Mucosa of stomach (tissue), 1 donor: ENCODE results near the gene CYP3A7.
"Not testable (repeated sequence)": the region's sequence is repeated elsewhere in the genome, so short reads cannot be mapped to it uniquely, and the experiment has no call there.

Experiments used
- H3K27me3 ChIP-seq: one replicate; pipeline ENCODE4 v1.7.0; 2013; ENCODE audit warnings: mild to moderate bottlenecking, low read length; ENCODE audit not compliant: control insufficient read depth, insufficient read depth
- H3K36me3 ChIP-seq: one replicate; pipeline ENCODE4 v1.7.0; 2013; ENCODE audit warnings: low read length; ENCODE audit not compliant: control insufficient read depth, insufficient read depth
- H3K4me1 ChIP-seq: one replicate; pipeline ENCODE4 v1.7.0; 2013; ENCODE audit warnings: mild to moderate bottlenecking, low read length; ENCODE audit not compliant: control insufficient read depth, insufficient read depth
- H3K4me3 ChIP-seq: one replicate; pipeline ENCODE4 v1.7.0; 2013; ENCODE audit warnings: low read length
- H3K9ac ChIP-seq: one replicate; pipeline ENCODE4 v1.7.0; 2013; ENCODE audit warnings: mild to moderate bottlenecking, low read length, moderate library complexity
- H3K9me3 ChIP-seq: one replicate; pipeline ENCODE4 v1.7.0; 2013; ENCODE audit warnings: mild to moderate bottlenecking, low read length, moderate library complexity; ENCODE audit not compliant: control insufficient read depth
- donor health status: Pancreatic carcinoma.

The CYP3A7 gene

DNA sequence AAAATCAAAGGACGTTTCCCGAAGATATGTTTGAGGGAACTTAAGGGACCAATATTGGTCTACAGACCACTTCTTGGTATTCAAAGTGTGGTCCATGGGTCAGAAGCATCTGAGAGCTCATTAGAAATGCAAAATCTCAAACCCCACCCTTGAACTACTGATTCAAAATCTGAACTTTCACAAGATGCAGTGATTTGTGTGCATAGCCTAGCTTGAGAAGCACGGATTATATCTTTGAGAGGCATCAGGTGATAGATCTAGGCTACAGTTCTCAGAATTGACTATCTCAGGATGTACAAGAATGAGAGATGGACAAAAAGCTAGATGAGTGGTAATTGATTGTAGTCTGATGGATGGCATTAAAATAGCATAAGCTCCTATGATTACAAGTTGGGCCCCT, 29.5 kb upstream of the CYP3A7 start:
- no peak overlapping the region for H3K9ac ChIP-seq
- no peaks in the 10 kb centered on the region for H3K27me3 ChIP-seq
- H3K9me3 ChIP-seq = no peaks in the 10 kb centered on the region
- no peaks in the 10 kb centered on the region for H3K4me1 ChIP-seq
- no peak overlapping the region for H3K4me3 ChIP-seq
- no peaks in the 10 kb centered on the region for H3K36me3 ChIP-seq

DNA sequence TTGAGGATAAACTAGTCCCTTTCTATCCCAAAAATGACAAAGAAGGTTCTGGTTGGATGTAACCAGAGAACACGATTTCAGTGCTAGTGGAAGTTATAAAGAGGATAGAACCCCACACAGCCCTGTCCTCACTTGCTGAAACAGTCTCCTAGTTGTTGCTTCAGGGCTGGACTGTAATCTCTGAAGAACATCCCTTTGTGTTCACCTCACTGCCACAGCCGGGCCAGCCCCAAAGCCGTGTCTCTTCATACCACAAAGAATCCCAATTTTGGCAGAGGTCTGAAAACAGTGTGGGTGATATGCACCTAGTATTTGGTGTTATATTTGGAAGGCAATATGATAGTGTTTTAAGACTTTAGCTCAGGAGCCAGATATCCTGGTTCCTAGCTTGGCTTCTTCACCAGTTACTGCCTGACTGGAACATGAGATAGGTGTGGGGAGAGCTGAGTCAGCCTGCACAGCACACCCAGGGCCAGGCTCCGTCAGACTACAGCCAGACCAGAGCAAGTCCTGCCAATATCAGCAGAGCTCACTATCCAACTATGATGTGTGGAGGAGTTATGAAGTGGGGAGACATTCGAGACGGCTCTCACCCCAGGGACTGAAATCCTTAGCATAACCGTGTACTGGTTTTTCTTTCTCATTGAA, 27.8 kb upstream of the CYP3A7 start:
- H3K4me3 ChIP-seq = no peak overlapping the region
- no peaks in the 10 kb centered on the region for H3K36me3 ChIP-seq
- no peaks in the 10 kb centered on the region for H3K4me1 ChIP-seq
- H3K27me3 ChIP-seq = no peaks in the 10 kb centered on the region
- H3K9me3 ChIP-seq = no peaks in the 10 kb centered on the region
- H3K9ac ChIP-seq = no peak overlapping the region

DNA sequence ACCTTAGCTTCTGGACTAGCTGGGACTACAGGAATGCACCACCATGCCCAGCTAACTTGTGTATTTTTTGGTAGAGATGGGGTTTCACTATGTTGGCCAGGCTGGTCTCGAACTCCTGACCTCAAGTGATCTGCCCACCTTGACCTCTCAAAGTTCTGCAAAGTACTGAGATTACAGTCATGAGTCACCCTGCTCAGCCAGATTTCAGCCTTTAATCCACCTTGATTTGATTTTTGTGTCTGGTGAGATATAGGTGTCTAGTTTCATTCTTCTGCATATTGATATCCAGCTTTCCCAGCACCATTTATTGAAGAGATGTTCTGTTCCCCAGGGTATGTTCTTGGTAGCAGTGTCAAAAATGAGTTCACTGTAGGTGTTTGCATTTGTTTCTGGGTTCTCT, 20.1 kb upstream of the CYP3A7 start:
- Histone ChIP-seq H3K4me3 (no peak overlapping the region), H3K9me3 (no peaks in the 10 kb centered on the region), H3K27me3 (no peaks in the 10 kb centered on the region), H3K4me1 (peaks cover 25% of the 10 kb centered on the region), H3K36me3 (no peaks in the 10 kb centered on the region), H3K9ac (no peak overlapping the region)

DNA sequence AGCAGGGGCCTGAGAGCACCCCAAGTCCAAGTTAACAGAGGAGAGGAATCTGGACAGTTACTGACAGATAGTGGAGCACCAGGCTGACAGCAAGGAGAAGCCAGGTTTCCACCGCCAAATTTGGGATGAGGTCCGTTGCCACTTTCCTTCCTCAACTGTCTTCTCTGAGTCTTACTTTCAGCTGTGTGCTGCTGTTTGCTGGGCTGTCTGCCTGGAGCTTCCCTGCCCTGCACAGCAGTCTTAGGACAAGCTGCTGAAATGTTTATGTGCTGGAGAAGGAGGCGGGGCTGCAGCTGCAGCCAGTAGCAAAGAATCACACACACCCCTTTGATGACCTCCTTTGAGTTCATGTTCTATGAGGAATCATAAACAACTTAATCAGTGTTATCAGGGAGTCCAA, 17.4 kb upstream of the CYP3A7 start:
- no peak overlapping the region for H3K4me3 ChIP-seq
- no peaks in the 10 kb centered on the region for H3K36me3 ChIP-seq
- no peaks in the 10 kb centered on the region for H3K27me3 ChIP-seq
- H3K9me3 ChIP-seq = no peaks in the 10 kb centered on the region
- peaks cover 25% of the 10 kb centered on the region for H3K4me1 ChIP-seq
- peak overlapping the region; percentile 56 for H3K9ac ChIP-seq

DNA sequence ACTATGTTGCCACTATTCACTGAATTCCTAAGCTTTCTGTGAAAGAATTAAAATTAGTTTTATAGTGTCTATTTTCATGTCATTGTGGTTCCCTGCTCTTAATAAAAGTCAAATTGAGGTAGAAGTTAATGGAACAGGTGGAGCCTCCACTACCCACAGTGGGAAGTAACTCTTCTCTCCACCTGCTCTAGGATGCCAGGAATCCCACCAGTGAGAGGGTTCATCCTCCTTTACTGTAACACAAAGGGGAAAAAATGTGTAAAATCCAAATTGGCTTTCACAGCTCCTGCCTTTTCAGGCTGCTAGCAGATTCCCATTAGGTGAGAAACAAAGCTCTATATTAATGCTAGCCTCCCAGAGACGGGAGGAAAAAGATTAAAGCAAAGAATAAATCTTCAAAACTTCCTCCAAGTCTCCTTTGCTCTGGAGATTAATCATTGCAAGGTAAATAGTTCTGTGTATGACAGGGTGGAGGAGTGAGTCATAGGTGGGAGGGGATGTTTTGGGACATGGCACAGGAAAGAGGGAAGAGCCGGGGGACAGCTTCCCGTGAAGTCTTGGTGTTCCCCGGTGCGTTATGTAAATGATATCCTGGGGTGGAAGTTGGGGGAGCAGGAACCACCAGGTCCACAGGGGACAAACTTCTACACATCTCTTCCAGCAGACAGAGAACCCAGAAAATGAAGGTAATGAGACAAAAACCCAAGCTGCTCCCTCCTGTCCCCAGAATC, 16.5 kb upstream of the CYP3A7 start:
- not testable (repeated sequence) for H3K4me3 ChIP-seq, H3K27me3 ChIP-seq, H3K36me3 ChIP-seq, H3K9me3 ChIP-seq
- H3K4me1 ChIP-seq = peaks cover 25% of the 10 kb centered on the region
- H3K9ac ChIP-seq = peak overlapping the region; percentile 56

DNA sequence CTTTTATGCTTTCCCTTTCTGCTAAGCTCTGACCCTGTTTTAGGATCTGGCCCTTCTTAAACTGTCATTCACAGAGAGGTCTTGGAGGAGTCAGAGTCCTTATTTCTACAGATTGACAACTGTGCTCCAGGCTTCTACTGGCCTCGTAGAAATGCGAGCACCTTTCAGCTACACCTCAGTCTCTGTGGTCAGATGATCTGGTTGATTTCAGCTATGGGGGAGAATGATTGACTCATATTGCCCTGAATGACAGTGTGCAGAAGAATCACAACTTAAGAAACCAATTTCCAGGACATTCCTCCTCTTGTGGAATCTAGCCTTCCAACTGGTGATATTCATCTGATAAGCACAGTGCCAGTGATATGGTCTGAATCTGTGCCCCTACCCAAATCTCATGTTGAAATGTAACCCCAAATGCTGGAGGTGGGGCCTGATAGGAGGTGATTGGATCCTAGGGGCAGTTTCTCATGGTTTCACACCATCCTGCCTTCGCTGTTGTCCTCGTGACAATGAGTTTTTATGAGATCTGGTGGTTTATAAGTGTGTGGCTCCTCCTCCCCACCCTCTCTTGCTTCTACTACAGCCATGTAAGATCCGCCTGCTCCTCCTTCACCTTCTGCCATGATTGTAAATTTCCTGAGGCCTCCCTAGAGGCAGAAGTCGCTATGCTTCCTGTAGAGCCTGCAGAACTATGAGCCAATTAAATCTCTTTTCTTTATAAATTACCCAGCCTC, 14.0 kb upstream of the CYP3A7 start:
- Histone ChIP-seq H3K9me3 (no peaks in the 10 kb centered on the region), H3K4me3 (no peak overlapping the region), H3K27me3 (no peaks in the 10 kb centered on the region), H3K36me3 (no peaks in the 10 kb centered on the region), H3K4me1 (peaks cover 25% of the 10 kb centered on the region), H3K9ac (no peak overlapping the region)

DNA sequence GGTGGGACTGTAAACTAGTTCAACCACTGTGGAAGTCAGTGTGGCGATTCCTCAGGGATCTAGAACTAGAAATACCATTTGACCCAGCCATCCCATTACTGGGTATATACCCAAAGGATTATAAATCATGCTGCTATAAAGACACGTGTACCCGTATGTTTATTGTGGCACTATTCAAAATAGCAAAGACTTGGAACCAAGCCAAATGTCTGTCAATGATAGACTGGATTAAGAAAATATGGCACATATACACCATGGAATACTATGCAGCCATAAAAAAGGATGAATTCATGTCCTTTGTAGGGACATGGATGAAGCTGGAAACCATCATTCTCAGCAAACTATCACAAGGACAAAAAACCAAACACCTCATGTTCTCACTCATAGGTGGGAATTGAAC, 11.9 kb upstream of the CYP3A7 start:
- H3K36me3 ChIP-seq, H3K27me3 ChIP-seq, H3K9ac ChIP-seq, H3K4me3 ChIP-seq, H3K9me3 ChIP-seq: not testable (repeated sequence)
- peaks cover 15% of the 10 kb centered on the region for H3K4me1 ChIP-seq

DNA sequence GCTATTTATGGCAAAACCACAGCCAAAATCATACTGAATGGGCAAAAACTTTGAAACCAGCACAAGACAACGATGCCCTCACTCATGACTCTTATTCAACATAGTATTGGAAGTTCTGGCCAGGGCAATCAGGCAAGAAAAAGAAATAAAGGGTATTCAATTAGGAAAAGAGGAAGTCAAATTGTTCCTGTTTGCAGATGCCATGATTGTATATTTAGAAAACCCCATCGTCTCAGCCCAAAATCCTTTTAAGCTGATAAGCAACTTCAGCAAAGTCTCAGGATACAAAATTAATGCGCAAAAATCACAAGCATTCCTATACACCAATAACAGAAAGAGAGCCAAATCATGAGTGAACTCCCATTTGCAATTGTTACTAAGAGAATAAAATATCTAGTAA, 10.4 kb upstream of the CYP3A7 start:
- not testable (repeated sequence) for H3K9me3 ChIP-seq, H3K36me3 ChIP-seq, H3K4me1 ChIP-seq, H3K4me3 ChIP-seq, H3K27me3 ChIP-seq, H3K9ac ChIP-seq

DNA sequence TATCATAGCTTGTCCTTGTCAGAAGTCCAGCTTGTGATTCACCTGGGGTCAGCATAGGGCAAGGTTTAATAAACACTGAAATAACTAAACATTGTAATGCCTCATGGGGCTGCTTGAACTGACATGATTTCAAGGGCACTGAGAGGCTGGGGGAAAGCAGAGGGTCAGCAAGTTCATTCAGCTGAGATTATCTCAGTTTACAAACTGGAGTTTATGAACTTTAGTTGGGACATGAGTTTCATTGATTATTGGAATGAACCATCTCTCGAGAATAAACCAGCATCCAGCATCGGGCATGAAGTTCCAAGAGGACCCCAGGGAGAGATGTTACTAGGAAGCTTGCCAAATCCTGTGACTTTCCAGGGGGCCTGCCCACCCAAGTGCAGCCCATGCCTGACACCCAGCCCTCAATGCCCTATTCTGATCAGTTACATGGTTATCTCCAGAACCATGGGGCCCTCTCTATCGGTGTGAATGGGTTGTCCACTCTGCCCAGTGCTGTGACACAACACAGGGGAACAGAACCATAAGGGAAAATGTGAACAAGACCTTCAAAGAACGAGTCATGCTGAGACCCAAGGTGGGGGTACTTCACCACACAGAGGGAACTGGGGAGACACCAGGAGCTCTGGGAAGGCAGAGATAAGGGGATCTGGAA, 7.9 kb upstream of the CYP3A7 start:
- H3K9ac ChIP-seq = no peak overlapping the region
- H3K4me3 ChIP-seq = no peak overlapping the region
- no peaks in the 10 kb centered on the region for H3K27me3 ChIP-seq
- H3K4me1 ChIP-seq = no peaks in the 10 kb centered on the region
- no peaks in the 10 kb centered on the region for H3K9me3 ChIP-seq
- H3K36me3 ChIP-seq = no peaks in the 10 kb centered on the region

DNA sequence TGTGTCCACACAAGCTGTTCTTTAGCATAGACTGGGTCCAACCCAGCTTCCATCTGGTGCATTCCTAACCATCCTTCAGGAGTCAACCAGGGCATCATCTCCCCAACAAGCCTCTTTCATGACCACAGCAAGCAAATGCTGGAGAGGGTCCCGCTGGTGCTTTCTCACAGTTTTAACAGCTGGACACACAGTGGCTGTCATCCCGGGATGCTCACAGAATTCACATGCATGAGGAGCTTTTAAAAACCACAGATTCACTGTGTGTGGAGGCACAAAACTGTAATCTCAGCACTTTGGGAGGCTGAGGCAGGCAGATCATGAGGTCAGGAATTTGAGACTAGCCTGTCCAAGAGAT, 6.4 kb upstream of the CYP3A7 start:
- Histone ChIP-seq H3K4me1 (no peaks in the 10 kb centered on the region), H3K27me3 (no peaks in the 10 kb centered on the region), H3K9ac (no peak overlapping the region), H3K4me3 (no peak overlapping the region), H3K36me3 (no peaks in the 10 kb centered on the region), H3K9me3 (no peaks in the 10 kb centered on the region)

DNA sequence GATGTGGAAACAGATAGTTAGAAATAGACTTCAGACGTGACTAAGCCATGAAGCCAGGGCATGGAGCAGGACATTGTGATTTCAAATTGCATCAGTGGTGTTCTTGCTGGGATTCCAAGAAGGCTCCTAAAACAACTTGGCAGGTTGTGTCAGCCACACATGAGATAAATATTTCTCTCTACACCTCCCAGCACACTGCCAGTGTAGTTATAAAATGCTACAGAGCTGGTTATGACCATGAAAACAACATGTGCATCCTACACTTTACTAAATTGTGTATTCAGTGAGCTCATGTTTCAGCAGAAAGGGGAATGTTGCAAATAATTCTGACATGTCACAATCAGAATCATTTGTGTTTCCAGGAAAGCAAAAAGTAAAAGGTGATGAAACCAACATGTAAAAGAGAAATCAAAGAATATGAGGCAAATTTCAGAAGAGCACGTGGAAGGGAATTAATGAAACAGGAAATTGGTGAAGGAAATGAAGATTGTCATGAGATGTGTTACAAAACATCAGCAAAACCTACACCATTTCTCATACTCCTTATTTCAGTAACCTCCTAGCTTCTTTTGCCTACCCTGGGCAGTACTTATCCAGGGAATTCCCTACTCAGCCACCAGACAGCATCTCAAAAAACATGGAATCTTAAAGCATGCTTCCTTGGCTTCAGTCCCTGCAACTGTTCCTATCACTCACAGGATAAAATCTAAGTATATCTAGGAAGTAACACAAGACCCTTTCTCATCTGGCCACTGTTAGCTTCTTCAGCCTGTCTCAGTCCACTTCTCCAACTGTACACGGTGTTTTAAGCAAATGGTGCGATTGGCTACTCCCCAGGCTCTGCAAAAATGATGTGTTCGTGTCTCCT, 5.8 kb upstream of the CYP3A7 start:
- Histone ChIP-seq H3K27me3 (no peaks in the 10 kb centered on the region), H3K36me3 (no peaks in the 10 kb centered on the region), H3K4me1 (no peaks in the 10 kb centered on the region), H3K4me3 (no peak overlapping the region), H3K9ac (no peak overlapping the region), H3K9me3 (no peaks in the 10 kb centered on the region)
